Stimulated activated CD8-positive, alpha-beta memory T cell treated with anti-CD3 and anti-CD28 coated beads, Interleukin-15, amount 100 ng/mL, for 24 hours (primary cell): ENCODE results near the gene GSTM4.
"Not testable (repeated sequence)": the region's sequence is repeated elsewhere in the genome, so short reads cannot be mapped to it uniquely, and the experiment has no call there.

Source experiments
- DNase-seq: peaks from one replicate; pipeline ENCODE4 v3.0.0-alpha.2; 2020; ENCODE audit warnings: low read depth

The GSTM4 gene

DNA sequence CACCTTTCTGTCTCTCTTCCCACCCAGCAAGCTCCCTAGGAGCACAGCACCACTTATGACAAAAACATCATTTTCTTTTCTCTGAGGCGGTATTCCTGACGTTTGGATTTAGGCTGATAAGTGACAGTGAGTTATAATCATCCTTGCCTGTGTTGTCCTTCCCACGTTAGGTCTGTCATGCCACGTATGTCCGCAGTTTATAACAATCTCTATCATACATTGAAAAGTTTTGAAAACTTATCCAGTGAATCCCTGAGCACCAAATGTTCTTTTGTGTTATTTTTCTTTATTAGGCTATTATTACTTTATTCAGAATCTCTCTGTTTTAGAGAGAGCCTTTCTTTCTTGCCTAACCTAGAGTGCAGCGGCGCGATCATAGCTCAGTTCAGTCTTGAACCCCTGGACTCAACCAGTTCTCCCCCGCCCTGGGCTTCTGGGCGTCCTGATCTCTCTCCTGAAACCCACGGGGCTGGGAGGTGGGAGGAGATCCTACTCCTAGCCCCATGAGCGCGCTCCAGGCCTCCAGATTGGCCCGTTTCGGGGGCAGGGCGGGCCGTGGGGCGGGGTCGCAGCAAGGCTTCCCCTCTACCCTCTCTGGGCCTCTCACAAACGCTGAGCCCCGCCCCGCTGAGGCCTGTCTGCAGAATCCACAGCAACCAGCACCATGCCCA lies 11.7 kb downstream of the GSTM4 start, which contains the start of gene GSTM2:
GSTM2 (plus strand) TSS at position 606 of the 671 bp plus-strand sequence; CDS start at position 665, 59 bp downstream.
- peak; percentile 45 for DNase-seq

DNA sequence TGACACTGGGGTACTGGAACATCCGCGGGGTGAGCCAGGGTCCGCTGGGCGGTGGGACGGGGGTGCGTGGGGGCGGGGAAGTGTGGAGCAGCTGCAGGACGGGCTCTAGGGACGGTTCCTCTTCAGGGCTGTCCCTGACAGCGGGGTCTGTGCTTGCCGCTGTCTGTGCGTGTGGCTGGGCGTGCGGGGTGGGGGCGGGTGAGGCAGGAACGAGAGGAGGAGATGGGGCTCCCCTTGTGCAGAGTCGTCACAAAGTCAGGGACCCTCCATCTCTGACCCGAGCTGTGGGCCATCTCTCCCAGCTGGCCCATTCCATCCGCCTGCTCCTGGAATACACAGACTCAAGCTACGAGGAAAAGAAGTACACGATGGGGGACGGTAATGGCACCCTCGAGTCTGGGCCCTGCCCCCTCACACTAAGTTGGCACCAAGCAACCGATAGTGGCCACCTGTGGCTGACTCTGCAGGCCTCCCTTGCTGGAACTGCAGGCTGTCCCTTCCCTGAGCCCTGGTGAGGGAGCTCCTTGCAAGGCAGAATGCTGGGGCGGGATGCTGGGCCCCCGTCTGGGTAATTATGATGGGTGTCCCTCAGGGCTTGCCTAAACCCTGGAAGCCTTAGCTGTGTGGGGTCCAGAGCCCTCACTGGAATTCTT lies 12.3 kb downstream of the GSTM4 start:
- DNase-seq, result no peak

DNA sequence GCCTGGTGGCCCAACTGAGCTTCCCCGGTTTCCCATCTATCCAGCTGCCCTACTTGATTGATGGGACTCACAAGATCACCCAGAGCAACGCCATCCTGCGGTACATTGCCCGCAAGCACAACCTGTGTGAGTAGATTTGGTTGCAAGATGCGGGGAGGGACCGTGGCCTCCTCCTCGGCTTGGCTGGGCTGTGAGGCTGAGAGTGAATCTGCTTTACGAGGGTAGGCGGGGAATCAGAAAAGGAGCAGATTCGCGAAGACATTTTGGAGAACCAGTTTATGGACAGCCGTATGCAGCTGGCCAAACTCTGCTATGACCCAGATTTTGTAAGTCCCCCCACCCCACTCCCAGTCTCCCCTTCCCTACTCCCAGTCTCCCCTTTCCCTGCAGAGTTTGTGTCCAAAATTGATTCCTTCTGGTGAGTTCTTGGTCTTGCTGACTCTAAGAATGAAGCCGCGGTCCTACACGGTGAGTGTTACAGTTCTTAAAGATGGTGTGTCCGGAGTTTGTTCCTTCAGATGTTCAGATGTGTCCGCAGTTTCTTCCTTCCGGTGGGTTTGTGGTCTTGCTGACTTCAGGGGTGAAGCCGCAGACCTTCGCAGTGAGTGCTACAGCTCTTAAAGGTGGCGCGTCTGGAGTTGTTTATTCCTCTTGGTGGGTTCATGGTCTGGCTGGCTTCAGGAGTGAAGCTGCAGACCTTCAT lies 13.5 kb downstream of the GSTM4 start:
- DNase-seq, result no peak

DNA sequence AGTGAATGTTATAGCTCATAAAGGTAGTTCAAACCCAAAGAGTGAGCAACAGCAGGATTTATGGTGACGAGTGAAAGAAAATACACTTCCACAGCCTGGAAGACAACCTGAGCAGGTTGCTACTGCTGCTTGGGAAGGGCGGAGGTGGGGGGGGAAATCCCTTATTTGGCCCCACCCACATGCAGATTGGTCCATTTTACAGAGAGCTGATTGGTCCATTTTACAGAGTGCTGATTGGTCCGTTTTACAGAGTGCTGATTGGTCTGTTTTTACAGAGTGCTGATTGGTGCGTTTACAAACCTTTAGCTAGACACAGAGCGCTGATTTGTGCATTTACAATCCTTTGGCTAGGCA lies 14.0 kb downstream of the GSTM4 start:
- DNase-seq, result not testable (repeated sequence)

DNA sequence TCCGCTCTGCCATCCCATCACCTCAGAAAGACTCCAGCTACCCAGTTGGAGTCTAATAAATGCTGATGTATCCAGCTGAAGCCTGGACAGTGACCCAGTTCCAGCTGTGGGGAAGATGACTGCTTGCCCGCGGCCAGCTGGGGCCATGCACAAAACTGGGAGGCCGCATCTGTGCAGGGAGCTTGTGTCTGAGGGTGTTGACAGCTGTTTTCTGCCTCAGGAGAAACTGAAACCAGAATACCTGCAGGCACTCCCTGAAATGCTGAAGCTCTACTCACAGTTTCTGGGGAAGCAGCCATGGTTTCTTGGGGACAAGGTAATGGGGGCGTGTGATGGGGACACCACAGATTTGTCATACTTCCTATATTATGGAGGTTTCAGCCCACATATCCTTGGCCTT lies 15.2 kb downstream of the GSTM4 start:
- no peak for DNase-seq

DNA sequence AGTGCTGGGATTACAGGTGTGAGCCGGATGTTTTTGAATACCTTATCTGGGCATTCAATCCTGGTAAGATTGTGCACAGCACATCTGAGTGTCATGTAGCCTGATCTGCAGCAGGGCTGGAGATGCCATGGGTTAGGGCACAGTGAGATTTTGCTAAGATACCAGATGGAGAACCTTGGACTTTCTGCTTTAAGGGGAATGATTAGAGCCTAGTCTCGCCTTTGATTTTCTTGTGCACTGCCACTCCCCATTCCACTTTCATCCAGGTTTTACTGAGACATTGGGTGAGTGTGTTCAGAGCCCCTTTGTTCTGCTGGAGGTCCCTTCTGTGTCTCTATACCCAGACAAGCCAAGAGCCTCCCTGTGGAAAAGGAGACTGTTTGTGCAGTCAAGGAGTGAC lies 18.0 kb downstream of the GSTM4 start:
- DNase-seq, result not testable (repeated sequence)

DNA sequence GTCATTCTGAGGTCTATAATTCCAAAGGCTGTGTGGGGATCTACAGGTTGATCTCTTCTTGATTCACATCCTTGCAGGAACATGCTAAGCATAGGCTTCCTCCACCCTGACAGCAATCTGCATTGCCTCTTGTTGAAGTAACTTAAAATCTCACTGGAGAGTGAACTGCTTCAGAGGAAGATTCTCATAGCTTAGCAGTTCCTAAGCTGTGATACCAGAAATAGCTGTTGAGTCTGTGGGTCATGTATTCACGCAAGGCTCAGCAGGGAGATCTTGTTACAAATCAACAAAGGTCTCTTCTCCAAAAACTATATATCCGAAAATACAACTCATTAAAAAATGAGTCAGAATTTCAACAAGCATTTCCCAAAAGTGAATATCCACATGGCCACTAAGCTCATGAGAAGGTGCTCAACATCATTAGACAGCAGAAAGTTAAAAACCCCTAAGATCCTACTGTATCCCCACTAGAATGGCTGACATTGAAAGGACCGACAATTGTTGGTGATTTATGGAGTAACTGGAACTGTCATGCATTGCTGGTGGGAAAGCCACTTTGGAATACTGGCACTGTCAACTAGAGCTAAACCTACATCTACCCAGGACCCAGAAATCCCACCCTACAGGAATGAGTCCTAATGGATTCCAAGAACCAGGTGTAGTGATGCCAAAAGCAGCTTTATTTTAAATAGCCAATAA lies 20.9 kb downstream of the GSTM4 start:
- DNase-seq, result not testable (repeated sequence)

DNA sequence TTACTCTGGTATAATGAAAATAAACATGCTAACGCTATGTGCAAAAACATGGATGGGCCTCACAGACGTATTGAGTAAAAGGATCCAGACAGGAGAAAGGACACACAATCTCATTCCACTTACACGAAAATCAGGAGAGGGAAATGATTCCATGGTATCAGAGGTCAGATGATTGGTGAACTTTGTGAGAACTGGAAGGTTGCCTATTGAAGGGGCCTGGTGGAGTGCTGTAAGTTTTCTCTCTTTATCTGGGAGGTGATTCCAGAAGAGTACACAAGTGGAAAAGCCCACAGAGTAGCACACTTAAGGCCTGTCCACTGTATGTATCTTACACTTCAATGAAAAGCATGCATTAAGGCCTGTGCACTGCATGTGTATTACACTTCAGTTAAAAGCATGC lies 21.6 kb downstream of the GSTM4 start:
- DNase-seq, result no peak

DNA sequence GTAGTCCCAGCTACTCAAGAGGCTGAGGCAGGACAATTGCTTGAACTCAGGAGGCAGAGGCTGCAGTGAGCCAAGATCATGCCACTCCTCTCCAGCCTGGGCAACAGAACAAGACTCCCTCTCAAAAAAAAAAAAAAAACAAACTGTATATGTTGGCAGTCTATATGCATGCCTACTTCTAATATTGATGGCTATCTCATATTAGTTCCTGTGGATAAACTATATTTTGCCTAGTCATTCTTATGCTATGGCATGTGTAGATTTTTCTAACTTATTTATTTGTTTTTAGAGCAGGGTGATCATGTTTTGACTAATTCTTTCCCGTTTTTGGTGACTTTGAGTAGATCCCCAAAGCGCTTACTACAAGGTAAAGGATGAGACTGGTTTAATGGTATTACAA lies 22.7 kb downstream of the GSTM4 start:
- not testable (repeated sequence) for DNase-seq

DNA sequence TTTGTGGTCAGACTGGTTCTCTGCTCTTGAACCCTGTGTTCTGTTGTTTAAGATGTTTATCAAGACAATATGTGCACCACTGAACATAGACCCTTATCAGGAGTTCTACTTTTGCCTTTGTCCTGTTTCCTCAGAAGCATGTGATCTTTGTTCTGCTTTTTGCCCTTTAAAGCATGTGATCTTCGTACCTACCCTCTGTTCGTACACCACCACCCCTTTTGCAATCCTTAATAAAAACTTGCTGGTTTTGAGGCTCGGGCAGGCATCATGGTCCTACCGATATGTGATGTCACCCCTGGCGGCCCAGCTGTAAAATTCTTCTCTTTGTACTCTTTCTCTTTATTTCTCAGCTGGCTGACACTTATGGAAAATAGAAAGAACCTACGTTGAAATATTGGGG lies 28.9 kb downstream of the GSTM4 start:
- DNase-seq, result not testable (repeated sequence)

DNA sequence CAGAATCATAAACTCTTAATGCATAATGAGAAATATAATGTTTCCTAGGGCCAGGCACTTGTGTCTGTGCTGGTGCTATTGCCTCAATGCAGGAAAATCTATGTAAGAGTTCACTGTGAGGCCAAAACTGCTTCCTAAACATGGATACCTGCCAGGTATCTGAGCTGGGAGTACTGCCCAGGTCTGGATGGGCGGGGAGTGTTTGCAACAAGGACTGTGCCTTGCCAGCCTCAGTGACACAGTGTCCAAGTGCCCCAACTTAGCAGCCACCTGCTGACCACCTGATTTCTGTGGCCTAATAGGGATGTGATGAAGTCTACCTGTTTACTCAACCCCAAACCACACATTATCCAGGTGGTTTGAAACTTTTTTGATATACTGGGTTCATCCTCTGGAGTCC lies 29.5 kb downstream of the GSTM4 start:
- not testable (repeated sequence) for DNase-seq

DNA sequence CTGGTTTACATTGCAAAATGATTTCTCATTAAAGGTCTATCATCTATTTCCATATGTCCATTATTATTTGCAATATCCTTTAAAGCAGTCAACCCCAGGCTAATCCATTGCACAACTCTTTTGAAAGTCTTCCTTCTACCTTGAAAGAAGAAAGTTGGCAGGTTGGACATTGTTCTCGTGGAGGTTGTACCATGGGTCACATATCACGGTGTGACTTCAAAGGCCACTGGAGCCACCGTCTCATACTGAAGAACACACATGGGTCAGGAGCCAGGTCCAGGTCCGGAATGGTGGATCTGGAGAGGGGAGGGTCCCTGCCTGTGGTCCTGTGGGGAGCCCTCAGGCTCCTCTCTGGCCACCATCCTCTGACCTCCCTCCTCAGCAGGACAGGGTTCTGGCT lies 30.0 kb downstream of the GSTM4 start:
- DNase-seq, result not testable (repeated sequence)

DNA sequence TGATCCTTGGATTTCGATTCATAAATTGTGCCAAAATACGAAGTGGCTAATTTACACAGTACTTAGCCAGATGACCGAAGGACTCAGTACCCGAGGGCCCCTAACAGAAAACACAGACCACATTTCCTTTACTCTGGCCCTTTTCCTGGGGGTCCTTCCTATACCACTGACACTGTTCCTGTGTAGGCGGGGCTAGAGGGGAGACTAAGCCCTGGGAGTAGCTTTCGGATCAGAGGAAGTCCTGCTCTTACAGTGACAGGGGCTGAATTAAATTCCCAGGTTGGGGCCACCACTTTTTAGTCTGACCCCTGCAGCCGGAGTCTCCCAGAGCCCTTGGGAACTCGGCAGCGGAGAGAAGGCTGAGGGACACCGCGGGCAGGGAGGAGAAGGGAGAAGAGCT lies 31.2 kb downstream of the GSTM4 start:
- not testable (repeated sequence) for DNase-seq

DNA sequence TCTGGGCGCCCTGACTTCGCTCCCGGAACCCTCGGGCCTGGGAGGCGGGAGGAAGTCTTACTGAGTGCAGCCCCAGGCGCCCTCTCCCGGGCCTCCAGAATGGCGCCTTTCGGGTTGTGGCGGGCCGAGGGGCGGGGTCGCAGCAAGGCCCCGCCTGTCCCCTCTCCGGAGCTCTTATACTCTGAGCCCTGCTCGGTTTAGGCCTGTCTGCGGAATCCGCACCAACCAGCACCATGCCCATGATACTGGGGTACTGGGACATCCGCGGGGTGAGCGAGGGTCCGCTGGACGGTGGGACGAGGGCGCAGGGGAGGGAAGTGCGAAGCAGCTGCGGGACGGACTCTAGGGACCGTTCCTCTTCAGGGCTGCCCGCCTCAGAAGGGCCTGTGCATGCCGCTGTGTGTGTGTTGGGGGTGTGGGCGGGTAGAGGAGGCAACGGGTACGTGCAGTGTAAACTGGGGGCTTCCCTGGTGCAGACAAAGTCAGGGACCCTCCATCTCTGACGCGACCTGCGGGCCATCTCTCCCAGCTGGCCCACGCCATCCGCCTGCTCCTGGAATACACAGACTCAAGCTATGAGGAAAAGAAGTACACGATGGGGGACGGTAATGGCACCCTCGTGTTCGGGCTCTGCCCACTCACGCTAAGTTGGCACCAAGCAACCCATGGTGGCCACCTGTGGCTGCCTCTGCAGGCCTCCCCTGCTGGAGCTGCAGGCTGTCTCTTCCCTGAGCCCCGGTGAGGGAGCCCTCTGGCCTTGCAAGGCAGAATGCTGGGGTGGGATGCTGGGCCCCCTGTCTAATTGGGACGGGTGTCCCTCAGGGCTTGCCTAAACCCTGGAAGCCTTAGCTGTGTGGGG lies 32.0 kb downstream of the GSTM4 start, which contains the start of gene GSTM1:
GSTM1 (plus strand) TSS at position 177 of the 859 bp plus-strand sequence; CDS start at position 234, 57 bp downstream.
- DNase-seq, result no peak

DNA sequence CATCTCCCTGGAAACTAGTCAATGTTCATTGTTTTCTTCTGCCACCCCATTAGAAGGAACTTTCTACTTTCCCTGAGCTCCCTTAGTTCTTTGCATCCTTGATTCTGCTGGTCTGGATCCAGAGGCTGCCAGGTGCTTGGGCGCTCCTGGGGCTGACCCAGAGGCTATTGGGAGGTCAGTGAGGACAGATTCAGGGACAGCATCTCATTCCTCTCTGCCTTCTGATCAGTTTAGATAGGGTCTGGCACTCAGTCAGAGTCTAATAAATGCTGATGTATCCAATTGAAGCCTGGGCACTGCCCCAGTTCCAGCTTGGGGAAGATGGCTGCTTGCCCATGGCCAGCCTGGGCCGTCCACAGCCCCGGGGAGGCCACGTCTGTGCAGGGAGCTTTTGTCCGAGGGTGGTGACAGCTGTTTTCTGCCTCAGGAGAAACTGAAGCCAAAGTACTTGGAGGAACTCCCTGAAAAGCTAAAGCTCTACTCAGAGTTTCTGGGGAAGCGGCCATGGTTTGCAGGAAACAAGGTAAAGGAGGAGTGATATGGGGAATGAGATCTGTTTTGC lies 34.0 kb downstream of the GSTM4 start:
- no peak for DNase-seq

DNA sequence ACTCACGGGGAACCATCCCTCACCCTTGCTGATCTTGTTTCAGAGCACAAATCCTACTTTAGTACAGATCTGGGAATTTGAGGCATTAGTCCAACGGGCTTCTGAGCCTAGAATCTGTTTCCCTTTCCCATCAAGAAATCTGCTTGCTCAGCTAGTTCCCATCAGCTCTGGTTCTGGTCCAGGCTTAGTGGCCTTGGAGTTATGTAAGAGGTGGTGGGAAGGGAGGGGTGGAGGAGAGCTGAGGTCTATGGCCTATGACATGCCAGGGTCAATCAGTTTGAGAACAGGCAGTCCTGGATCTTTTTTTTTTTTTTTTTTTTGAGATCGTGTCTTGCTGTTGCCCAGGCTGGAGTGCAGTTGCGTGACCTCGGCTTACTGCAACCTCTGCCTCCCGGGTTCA lies 35.9 kb downstream of the GSTM4 start:
- DNase-seq, result no peak

DNA sequence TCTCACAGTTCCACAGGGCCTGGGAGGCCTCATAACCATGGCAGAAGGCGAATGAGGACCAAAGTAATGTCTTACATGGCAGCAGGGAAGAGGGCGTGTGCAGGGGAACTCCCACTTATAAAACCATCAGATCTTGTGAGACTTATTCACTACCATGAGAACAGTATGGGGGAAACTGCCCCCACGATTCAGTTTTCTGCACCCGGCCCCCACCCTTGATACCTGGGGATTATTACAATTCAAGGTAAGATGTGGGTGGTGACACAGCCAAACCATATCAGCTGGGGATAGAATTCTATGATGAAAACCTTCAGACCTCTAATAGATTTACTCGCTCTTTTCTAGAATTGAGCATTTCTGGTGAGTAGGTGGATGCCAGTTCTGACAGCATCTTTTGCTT lies 38.5 kb downstream of the GSTM4 start:
- not testable (repeated sequence) for DNase-seq

DNA sequence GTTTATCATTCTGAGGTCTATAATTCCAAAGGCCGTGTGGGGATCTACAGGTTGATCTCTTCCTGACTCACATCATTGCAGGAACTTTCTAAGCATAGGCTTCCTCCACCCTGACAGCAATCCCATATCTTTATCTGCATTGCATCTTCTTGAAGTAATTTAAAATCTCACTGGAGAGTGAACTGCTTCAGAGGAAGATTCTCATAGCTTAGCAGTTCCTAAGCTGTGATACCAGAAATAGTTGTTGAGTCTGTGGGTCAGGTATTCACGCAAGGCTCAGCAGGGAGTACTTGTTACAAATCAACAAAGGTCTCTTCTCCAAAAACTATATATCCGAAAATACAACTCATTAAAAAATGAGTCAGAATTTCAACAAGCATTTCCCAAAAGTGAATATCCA lies 39.2 kb downstream of the GSTM4 start:
- DNase-seq, result not testable (repeated sequence)

DNA sequence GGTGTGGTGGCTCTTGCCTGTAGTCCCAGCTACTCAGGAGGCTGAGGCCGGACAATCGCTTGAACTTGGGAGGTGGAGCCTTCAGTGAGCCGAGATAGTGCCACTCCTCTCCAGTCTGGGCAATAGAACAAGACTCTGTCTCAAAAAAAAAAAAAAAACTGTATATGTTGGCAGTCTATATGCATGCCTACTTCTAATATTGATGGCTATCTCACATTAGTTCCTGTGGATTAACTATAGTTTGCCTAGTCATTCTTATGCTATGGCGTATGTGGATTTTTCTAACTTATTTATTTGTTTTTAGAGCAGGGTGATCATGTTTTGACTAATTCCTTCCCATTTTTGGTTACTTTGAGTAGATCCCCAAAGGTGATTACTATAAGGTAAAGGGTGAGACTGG lies 41.2 kb downstream of the GSTM4 start:
- no peak for DNase-seq

DNA sequence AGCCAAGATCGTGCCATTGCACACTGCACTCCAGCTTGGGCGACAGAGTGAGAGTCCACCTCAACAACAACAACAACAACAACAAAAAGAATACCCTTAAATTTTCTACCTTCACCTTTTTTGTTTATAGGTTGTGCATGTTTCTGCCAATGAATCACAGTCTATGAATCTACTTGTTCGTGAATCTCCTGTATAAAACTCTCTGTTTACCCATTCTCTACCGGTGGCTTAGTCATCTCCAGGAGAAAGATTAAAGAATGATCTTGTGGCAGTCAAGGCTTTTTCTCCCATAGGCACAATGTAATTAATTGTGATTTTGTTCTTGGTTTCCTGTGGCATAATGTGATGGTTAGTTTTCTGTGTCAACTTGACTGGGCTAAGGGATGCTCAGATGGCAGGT lies 42.0 kb downstream of the GSTM4 start:
- DNase-seq, result not testable (repeated sequence)

DNA sequence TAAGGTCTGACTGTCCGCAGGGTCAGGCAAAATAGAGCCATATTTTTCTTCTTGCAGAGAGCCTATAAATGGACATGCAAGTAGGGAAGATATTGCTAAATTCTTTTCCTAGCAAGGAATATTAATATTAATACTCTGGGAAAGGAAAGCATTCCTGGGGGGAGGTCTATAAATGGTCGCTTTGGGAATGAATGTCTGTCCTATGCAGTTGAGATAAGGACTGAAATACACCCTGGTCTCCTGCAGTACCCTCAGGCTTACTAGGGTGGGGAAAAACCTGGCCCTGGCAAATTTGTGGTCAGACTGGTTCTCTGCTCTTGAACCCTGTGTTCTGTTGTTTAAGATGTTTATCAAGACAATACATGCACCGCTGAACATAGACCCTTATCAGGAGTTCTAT lies 47.0 kb downstream of the GSTM4 start:
- not testable (repeated sequence) for DNase-seq
